ENCODE data around the gene SNX9. TPM values are rescaled to one million over a fixed set of nuclear protein-coding genes. Genes with fewer than 3 reads are reported as not detected.

Gene SNX9
- total RNA-seq, 1 experiment from 2014 or later = 31.3 TPM

DNA sequence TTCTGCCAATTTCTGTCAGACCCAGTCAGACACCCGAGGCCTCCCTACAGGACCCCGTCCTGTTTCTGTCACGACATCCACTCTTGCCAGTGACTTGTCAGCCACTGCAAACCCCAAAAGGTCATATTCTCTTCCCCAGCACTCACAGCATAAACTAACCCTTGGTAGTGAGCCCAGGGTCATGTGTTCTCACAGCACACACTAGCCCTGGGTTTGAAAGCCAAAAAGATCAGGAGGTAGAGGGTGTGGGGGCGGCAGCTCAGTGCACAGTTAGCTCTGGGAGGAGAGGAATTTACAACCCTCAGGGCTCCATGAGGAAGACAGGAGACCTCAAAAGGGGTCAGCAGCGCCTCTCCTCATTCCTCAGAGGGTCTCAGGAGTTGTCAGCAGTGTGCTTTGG lies 9.9 kb upstream of the SNX9 start:
- no peak overlapping the region for H3T11ph ChIP-seq (ENCODE audit: low read length)

More for the DNA sequence above, 9.9 kb upstream of the SNX9 start:
- TF ChIP-seq, protein P1, sequence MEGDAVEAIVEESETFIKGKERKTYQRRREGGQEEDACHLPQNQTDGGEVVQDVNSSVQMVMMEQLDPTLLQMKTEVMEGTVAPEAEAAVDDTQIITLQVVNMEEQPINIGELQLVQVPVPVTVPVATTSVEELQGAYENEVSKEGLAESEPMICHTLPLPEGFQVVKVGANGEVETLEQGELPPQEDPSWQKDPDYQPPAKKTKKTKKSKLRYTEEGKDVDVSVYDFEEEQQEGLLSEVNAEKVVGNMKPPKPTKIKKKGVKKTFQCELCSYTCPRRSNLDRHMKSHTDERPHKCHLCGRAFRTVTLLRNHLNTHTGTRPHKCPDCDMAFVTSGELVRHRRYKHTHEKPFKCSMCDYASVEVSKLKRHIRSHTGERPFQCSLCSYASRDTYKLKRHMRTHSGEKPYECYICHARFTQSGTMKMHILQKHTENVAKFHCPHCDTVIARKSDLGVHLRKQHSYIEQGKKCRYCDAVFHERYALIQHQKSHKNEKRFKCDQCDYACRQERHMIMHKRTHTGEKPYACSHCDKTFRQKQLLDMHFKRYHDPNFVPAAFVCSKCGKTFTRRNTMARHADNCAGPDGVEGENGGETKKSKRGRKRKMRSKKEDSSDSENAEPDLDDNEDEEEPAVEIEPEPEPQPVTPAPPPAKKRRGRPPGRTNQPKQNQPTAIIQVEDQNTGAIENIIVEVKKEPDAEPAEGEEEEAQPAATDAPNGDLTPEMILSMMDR (conservative IDR thresholded peaks at IDR 0.05) = no peak
- H2BK5ac ChIP-seq (ENCODE audit: insufficient read length, low read length) = no peak overlapping the region
- no peak overlapping the region for H4K91ac ChIP-seq (ENCODE audit: insufficient read length, low read depth, low read length)
- no peaks in the 10 kb centered on the region for H4K20me1 ChIP-seq (ENCODE audit: control insufficient read depth, insufficient read depth, insufficient read length)
- H3K9ac ChIP-seq (ENCODE audit: extremely low read depth, insufficient read length, low read length) = no peak overlapping the region
- H3K27ac ChIP-seq (ENCODE audit: insufficient read length, low read depth, low read length) = no peak overlapping the region
- H3K4me2 ChIP-seq (ENCODE audit: insufficient read depth, insufficient read length, low read length) = no peak overlapping the region
- H3K9me3 ChIP-seq (ENCODE audit: control insufficient read depth, low read depth, low read length) = peaks cover 4% of the 10 kb centered on the region
- H3K23ac ChIP-seq (ENCODE audit: insufficient read length, low read depth, low read length) = no peak overlapping the region
- H2BK15ac ChIP-seq (ENCODE audit: low read depth, low read length) = no peak overlapping the region
- H3K36me3 Mint-ChIP-seq (ENCODE audit: insufficient read depth in 1 of 3, low read depth in 3 of 3) = no peaks in the 10 kb centered on the region; a peak in 1 of 7 replicates
- no peak overlapping the region for H4K8ac ChIP-seq (replicated peaks; ENCODE audit: insufficient read length, low read depth, low read length)
- H3K56ac ChIP-seq (ENCODE audit: insufficient read length, low read depth, low read length) = no peak overlapping the region
- no peak overlapping the region for H2AK5ac ChIP-seq (ENCODE audit: insufficient read length, low read length)
- no peaks in the 10 kb centered on the region for H3K4me1 ChIP-seq (ENCODE audit: insufficient read depth, low read length)
- no peaks in the 10 kb centered on the region for H3K79me2 ChIP-seq (ENCODE audit: insufficient read depth, low read length)
- no peak overlapping the region for H3K4ac ChIP-seq (ENCODE audit: low read depth, low read length)
- no peaks in the 10 kb centered on the region for H3K23me2 ChIP-seq (ENCODE audit: insufficient read length, low read depth, low read length, poor library complexity, severe bottlenecking)
- no peaks in the 10 kb centered on the region for H3K27me3 ChIP-seq (ENCODE audit: insufficient read depth, low read length)
- H3K4me1 Mint-ChIP-seq = peaks cover 10 to 12% of the 10 kb centered on the region in 2 experiments; a peak in 3 of 4 replicates
- no CpG with 5 or more reads among the region's 5 CpGs for WGBS (ENCODE audit: extremely low coverage, insufficient read length, low lambda C conversion rate)
- no peak overlapping the region for H2AFZ ChIP-seq (ENCODE audit: low read length)
- H2BK12ac ChIP-seq (ENCODE audit: insufficient read length, low read depth, low read length) = no peak overlapping the region
- H3K79me1 ChIP-seq (ENCODE audit: insufficient read depth, low read depth, low read length, poor library complexity, severe bottlenecking) = no peaks in the 10 kb centered on the region
- no peak for DNase-seq
- H4K5ac ChIP-seq (ENCODE audit: insufficient read length, low read depth, low read length) = no peak overlapping the region
- H2BK120ac ChIP-seq (ENCODE audit: low read depth, low read length, poor library complexity, severe bottlenecking) = no peak overlapping the region
- H3K9me3 Mint-ChIP-seq = peaks cover 5 to 7% of the 10 kb centered on the region in 2 experiments
- H3K27ac Mint-ChIP-seq = no peak overlapping the region; a peak in 2 of 7 replicates
- H2BK20ac ChIP-seq (ENCODE audit: low read depth, low read length, poor library complexity, severe bottlenecking) = no peak overlapping the region
- H3K4me3 Mint-ChIP-seq = no peak overlapping the region
- H3K18ac ChIP-seq (ENCODE audit: insufficient read length, low read depth, low read length) = no peak overlapping the region
- no peaks in the 10 kb centered on the region for H3K27me3 Mint-ChIP-seq (ENCODE audit: low read depth)
- H3K14ac ChIP-seq (ENCODE audit: insufficient read depth, low read length) = no peak overlapping the region

Data from H9 (cell line).